ENCODE measurements around the gene EYS. TPM values are rescaled to one million over a fixed set of nuclear protein-coding genes. Genes with fewer than 3 reads are reported as not detected.

The EYS gene
- polyA plus RNA-seq, 1 experiment: not detected

DNA sequence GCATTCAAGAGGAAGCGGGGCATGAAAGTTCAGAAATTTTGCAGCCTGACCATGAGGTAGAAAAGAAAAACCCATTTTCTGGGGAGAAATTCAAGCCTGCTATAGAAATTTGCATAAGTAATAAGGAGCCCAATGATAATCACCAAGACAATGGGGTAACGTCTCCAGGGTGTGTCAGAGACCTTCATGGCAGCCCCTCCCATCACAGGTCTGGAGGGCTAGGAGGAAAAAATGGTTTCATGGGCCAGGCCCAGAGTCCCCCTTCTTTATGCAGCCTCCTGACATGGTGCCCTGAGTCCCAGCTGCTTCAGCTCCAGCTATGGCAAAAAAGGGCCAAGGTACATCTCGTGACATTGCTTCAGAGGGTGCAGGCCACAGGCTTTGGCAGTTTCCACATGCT is 618.5 kb downstream of the EYS start:
- ChIA-PET CTCF (no interaction called here), POLR2A (no interaction called here)
- TF ChIP-seq CTCF (IDR thresholded peaks at IDR 0.05; ENCODE audit: insufficient read depth, low read depth, low read length): no peak
- DNase-seq (ENCODE audit: low read depth): no peak
- Histone ChIP-seq H3K36me3 (ENCODE audit: control insufficient read depth, insufficient read depth, low read length) (no peaks in the 10 kb centered on the region), H3K4me3 (ENCODE audit: low read depth, low read length) (no peak overlapping the region), H3K27me3 (ENCODE audit: control insufficient read depth, insufficient read depth, low read length) (no peaks in the 10 kb centered on the region)

- Histone ChIP-seq H3K27me3 (ENCODE audit: control insufficient read depth, insufficient read depth, low read length) (no peaks in the 10 kb centered on the region), H3K4me3 (ENCODE audit: low read depth, low read length) (no peak overlapping the region), H3K36me3 (ENCODE audit: control insufficient read depth, insufficient read depth, low read length) (no peaks in the 10 kb centered on the region)
- DNase-seq (ENCODE audit: low read depth): no peak
- ChIA-PET POLR2A (no interaction called here), CTCF (no interaction called here)
- TF ChIP-seq CTCF (IDR thresholded peaks at IDR 0.05; ENCODE audit: insufficient read depth, low read depth, low read length): no peak
Measured at GRCh38 chr6:65081756-65082155, 625.3 kb downstream of the EYS start.

DNA sequence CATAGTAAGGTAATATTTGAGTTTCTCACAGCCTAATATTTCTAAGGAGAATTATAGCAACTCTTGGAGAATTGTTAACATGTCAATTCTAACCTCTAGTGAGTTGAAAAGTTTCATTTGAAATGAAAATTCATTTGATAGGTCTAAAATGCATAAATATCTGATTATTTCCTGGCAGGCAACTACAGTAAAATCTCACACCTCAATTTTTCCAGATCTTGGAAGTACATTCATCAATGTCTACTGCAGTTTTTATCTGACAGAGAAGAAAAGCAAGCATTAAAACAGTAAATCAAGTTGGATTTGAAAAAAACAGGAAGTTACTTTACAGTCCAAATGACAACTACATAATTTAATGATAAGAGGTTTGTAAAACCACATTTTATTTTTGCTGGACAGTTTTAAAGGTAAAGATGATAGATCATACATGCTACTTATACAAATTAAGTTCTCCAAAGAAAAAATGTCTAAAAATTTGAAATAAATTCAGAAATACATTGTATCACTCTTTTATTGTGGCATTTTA is 631.3 kb downstream of the EYS start:
- no peaks in the 10 kb centered on the region for H3K36me3 ChIP-seq (ENCODE audit: control insufficient read depth, insufficient read depth, low read length)
- TF ChIP-seq CTCF (IDR thresholded peaks at IDR 0.05; ENCODE audit: insufficient read depth, low read depth, low read length): no peak
- ChIA-PET POLR2A (no interaction called here), CTCF (interaction anchor here (0.7 kb wide), 1 partner anchor 11 kb away, joined by 3 read pairs; no protein-coding TSS in a partner anchor)
- no peaks in the 10 kb centered on the region for H3K27me3 ChIP-seq (ENCODE audit: control insufficient read depth, insufficient read depth, low read length)
- DNase-seq (ENCODE audit: low read depth): no peak
- H3K4me3 ChIP-seq (ENCODE audit: low read depth, low read length): no peak overlapping the region

- no peak for DNase-seq (ENCODE audit: low read depth)
- TF ChIP-seq CTCF (IDR thresholded peaks at IDR 0.05; ENCODE audit: insufficient read depth, low read depth, low read length): no peak
- Histone ChIP-seq H3K27me3 (ENCODE audit: control insufficient read depth, insufficient read depth, low read length) (no peaks in the 10 kb centered on the region), H3K36me3 (ENCODE audit: control insufficient read depth, insufficient read depth, low read length) (no peaks in the 10 kb centered on the region), H3K4me3 (ENCODE audit: low read depth, low read length) (no peak overlapping the region)
- CTCF ChIA-PET: no interaction called here
- POLR2A ChIA-PET: no interaction called here
Measured at GRCh38 chr6:65072500-65072899, 634.5 kb downstream of the EYS start.

GRCh38 chr6:65071480-65071879 is 635.5 kb downstream of the EYS start:
- Histone ChIP-seq H3K27me3 (ENCODE audit: control insufficient read depth, insufficient read depth, low read length) (no peaks in the 10 kb centered on the region), H3K4me3 (ENCODE audit: low read depth, low read length) (no peak overlapping the region), H3K36me3 (ENCODE audit: control insufficient read depth, insufficient read depth, low read length) (no peaks in the 10 kb centered on the region)
- no peak for DNase-seq (ENCODE audit: low read depth)
- POLR2A ChIA-PET: no interaction called here
- CTCF ChIA-PET: no interaction called here
- TF ChIP-seq CTCF (IDR thresholded peaks at IDR 0.05; ENCODE audit: insufficient read depth, low read depth, low read length): no peak
